HAP-1 (cell line): Measurements from ENCODE around the gene IGF1R.
"Not testable (repeated sequence)": the region's sequence is repeated elsewhere in the genome, so short reads cannot be mapped to it uniquely, and the experiment has no call there.

Experiments used
- DNase-seq, 2 experiments: peaks; one replicate each; pipeline ENCODE4 v3.0.0-alpha.2; 2016 to 2020; ENCODE audit warnings: low spot score in 2 of 2
- H3K27me3 ChIP-seq: fragments of 250-450 bp; sonication (Bioruptor Pico); 2 replicates; pipeline ENCODE4 v1.5.1; 2020; ENCODE audit warnings: low read depth, mild to moderate bottlenecking, moderate library complexity
- H3K36me3 ChIP-seq: fragments of 250-450 bp; sonication (Bioruptor Pico); replicated peaks from 2 replicates; pipeline ENCODE4 v1.5.1; 2020; ENCODE audit warnings: mild to moderate bottlenecking
- H3K4me1 ChIP-seq: fragments of 250-450 bp; sonication (Bioruptor Pico); 2 replicates; pipeline ENCODE4 v1.5.1; 2020; ENCODE audit warnings: mild to moderate bottlenecking
- H3K4me3 ChIP-seq: fragments of 250-450 bp; sonication (Bioruptor Pico); 2 replicates; pipeline ENCODE4 v1.5.1; 2020; ENCODE audit warnings: mild to moderate bottlenecking, moderate library complexity
- H3K9me3 ChIP-seq: fragments of 250-450 bp; sonication (Bioruptor Pico); 2 replicates; pipeline ENCODE4 v1.5.1; 2020; ENCODE audit warnings: mild to moderate bottlenecking, moderate library complexity
- in situ Hi-C: fragments of 300-500 bp; cut with MboI; formaldehyde crosslinking; loops from 3 replicates; pipeline ENCODE4 v1.14.3; 2020; ENCODE audit warnings: low sequenced_read_pairs, inconsistent platforms, mixed read lengths

Gene IGF1R

DNA sequence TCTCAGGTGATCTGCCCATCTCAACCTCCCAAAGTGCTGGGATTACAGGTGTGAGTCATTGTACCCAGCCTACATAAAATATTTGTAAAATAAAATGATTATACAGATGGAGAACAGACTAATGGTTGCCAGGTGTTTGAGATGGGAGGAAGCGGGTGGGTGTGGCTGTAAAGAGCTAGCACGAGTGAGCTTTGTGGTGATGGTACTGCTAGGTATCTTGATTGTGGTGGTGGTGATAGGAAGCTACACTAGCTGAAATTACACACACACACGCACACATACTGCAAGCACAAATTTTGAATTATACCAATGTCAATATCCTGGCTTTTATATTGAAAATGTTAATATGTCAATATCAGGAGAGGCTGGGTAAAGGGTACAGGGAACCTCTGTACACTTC is 353.9 kb downstream of the IGF1R start:
- in situ Hi-C loops: no loop called here
- no peaks in the 10 kb centered on the region for H3K4me1 ChIP-seq
- no peaks in the 10 kb centered on the region for H3K9me3 ChIP-seq

DNA sequence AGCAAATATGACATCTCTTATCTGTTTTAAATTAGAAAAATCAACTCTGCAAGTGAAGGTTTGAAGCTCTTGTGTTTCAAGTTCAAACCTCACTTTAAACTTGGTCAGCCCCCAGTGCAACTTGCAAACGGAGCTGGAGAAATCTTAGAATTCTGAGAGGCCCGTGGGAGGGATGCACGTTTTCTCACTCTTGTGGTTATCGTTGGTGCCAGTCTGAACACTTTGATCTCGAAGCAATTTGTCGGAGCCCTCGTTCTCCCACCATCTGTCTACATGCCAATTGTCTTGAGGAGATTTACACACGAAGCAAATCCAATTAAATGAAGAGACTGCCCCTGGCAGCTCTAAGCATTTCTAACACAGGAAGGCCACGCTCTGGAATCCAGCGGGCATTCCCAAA is 355.0 kb downstream of the IGF1R start:
- H3K4me1 ChIP-seq, in situ Hi-C loops, DNase-seq, H3K9me3 ChIP-seq, H3K36me3 ChIP-seq, H3K4me3 ChIP-seq, H3K27me3 ChIP-seq: not testable (repeated sequence)

More for the DNA sequence above, 353.9 kb downstream of the IGF1R start:
- Histone ChIP-seq H3K27me3 (no peaks in the 10 kb centered on the region), H3K36me3 (no peaks in the 10 kb centered on the region), H3K4me3 (no peak overlapping the region)
- DNase-seq: no peak

DNA sequence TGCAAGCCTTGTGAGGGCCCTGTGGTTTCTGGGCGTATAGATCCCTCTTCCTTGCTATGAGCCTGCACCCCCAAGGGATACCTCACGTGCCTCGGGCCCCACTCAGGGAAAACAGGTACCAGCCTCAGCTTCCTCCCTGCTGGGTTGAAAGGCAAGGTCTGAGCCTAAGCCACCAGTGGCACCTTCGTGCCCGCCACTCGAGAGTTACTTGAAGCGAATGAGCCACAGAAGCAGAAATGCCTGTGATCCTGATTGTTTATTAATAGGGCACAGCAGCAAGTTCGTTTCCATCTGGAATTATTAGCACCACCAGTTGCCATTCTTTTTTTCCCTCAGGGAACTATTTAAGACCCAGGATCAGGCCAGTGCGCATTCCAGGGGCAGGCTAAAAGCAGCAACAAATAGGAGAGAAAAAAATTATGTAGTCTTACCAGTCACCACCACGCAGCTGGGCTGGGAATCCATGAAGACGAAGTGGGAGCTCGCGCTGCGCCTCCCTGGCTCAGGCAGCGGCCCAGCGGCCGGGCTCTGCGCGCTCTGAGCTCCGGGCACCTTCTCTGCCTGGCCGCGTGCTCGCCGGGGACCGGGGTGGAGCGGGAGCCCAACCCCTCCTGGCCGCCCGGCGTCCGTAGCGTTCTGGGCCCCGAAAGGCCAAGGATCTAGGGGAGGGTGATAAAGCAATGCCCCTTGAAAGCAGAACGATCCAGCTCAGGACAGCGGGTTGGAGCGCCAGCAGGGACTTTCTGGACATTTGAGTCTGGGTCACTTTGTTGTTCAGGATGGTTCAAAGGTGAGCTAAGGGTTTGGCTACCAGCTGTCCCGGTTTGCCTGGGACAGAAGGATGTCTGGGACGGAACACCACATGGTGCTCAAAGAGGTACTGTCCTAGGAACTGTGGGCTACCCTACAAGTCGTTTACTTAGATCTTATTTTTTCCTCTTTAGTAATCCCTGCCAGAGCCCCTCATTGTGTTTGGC is 356.9 kb downstream of the IGF1R start:
- H3K36me3 ChIP-seq, H3K4me1 ChIP-seq, H3K4me3 ChIP-seq, DNase-seq, H3K9me3 ChIP-seq, in situ Hi-C loops, H3K27me3 ChIP-seq: not testable (repeated sequence)

DNA sequence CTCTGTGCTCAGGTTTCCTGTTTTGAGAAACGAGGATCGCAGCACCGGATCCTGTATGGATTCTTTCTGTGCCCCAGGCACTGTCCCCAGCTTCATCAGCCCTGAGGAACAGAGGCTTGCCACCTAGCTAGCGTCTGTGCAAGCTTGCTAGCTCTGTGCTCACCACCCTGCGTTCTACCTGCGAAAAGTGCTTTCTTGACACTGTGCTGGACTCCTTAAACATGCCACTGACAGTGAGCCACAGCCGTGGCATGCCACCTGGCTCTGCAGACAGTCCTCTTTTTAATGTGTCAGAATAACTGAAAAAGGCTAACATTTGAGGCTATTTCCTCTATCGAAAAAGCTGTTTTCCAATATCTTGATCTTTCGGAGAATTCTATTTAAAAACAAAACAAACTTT is 357.8 kb downstream of the IGF1R start:
- no peaks in the 10 kb centered on the region for H3K36me3 ChIP-seq
- in situ Hi-C loops: no loop called here
- H3K27me3 ChIP-seq: no peaks in the 10 kb centered on the region
- peaks cover 4% of the 10 kb centered on the region; the same call in 1 of the 2 replicates for H3K4me1 ChIP-seq
- no peak overlapping the region for H3K4me3 ChIP-seq
- no peak for DNase-seq
- H3K9me3 ChIP-seq: no peaks in the 10 kb centered on the region

DNA sequence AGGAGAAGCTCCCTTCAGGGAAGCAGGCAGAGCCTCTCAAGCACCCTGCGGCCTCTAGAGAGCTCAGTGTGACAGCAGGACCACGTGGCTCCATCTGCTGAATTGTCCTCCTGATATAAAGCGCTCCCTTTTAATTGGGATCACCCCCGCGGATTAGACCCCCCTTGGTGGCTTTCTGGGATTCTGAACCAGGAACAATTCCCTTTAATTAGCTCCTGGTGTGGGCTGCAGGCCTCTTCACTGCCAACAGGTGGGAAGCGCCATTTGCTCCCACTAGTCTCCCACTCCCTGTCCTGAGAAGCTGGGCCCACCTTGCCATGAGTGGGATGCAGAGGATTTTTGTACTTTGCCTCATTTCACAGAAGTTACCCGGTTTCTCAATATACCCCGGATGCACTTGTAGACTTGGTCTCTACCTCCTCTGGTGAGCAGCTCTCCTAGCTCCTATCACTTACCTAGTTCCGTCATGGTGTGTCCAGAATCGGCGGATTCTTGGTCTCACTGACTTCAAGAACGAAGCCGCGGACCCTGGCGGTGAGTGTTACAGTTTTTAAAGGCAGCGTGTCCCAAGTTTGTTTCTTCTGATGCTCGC is 358.7 kb downstream of the IGF1R start:
- in situ Hi-C loops: no loop called here
- Histone ChIP-seq H3K4me1 (peaks cover 4% of the 10 kb centered on the region; the same call in 1 of the 2 replicates), H3K27me3 (no peaks in the 10 kb centered on the region), H3K4me3 (no peak overlapping the region), H3K9me3 (no peaks in the 10 kb centered on the region), H3K36me3 (no peaks in the 10 kb centered on the region)
- DNase-seq: no peak

DNA sequence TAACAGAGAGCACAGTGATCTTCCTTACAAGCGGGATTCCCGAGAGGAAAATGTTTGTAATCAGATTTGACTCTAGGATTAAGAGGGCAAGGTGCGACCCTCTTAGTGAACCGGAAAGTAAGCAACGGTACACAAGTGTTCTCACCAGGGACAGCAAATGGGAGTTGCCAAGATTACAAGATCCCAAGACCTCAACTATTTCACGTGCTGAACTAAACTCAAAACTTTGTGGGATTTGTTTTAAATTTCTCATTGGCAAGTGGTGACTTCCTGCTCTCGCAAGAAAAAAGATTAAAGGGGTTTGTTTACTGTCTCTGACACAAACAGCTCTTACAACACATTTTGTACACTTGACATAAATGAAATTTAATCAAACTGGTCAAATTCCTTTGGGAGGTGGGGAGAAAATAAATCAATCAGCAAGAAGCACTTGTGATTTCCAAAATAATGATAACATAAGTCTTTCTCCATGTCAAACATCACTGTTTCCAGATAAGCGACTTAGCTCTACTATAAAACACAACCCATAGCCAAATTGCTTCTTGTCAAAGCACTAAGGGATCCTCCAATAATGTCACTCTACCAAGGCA is 361.5 kb downstream of the IGF1R start:
- in situ Hi-C loops: no loop called here
- peaks cover 4% of the 10 kb centered on the region; the same call in 1 of the 2 replicates for H3K4me1 ChIP-seq
- no peaks in the 10 kb centered on the region for H3K9me3 ChIP-seq
- H3K4me3 ChIP-seq: no peak overlapping the region
- no peaks in the 10 kb centered on the region for H3K27me3 ChIP-seq
- DNase-seq: no peak
- no peaks in the 10 kb centered on the region for H3K36me3 ChIP-seq

DNA sequence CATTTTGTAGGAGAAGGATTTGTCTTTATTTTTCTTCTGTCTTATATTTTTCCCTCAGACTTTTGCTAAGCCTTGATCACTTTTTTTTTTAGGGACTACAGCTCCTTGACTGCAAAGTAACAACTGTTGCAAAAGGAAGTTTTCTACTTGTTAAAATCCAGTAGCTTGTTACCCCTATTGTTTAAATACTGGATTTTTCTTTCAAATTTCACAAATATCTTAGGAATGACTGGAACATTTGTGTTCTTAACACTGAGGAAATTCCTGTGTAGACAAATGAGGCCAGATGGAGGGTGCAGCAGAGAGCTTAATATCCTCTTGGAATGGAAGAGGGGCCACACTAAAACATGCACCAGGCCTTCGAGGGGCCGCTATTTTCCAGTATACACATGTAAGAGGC is 362.4 kb downstream of the IGF1R start:
- H3K4me1 ChIP-seq: peaks cover 6% of the 10 kb centered on the region
- no peaks in the 10 kb centered on the region for H3K36me3 ChIP-seq
- no peaks in the 10 kb centered on the region for H3K9me3 ChIP-seq
- in situ Hi-C loops: no loop called here
- DNase-seq: no peak
- H3K4me3 ChIP-seq: no peak overlapping the region
- no peaks in the 10 kb centered on the region for H3K27me3 ChIP-seq
